GM12878 (cell line): ENCODE data around the gene LTC4S. TPM values are rescaled to one million over a fixed set of nuclear protein-coding genes. Genes with fewer than 3 reads are reported as not detected.

ENCODE experiments used
- ATAC-seq: fragments of 200-7000 bp; cut with Tn5 transposase; 3 replicates; pipeline ENCODE4 v1.9.1; 2020; ENCODE audit warnings: mild to moderate bottlenecking, moderate library complexity
- BruUV-seq: library from RNA; stranded (reverse); fragments of 400-500 nt; replicated peaks from 2 replicates; lab custom pipeline; 2021; lab: Mats Ljungman, UMichigan
- CTCF ChIA-PET: fragments of 300-600 bp; sonication (Branson Sonifier 250); formaldehyde crosslinking; extraction: SDS; loops from one replicate; lab custom pipeline; 2021; ENCODE audit warnings: inconsistent platforms; lab: Yijun Ruan, JAX
- POLR2A ChIA-PET: fragments of 350-600 bp; formaldehyde crosslinking; extraction: SDS; loops from one replicate; lab custom pipeline; 2021; ENCODE audit warnings: inconsistent platforms; lab: Charles Lee
- RAD21 ChIA-PET: fragments of 300-600 bp; sonication (Branson Sonifier 250); formaldehyde crosslinking; loops from one replicate; lab custom pipeline; 2023; ENCODE audit warnings: antibody characterized with exemption; ENCODE audit not compliant: unreplicated experiment; lab: Charles Lee
- SMC1A ChIA-PET: fragments of 300-600 bp; sonication (Branson Sonifier 250); formaldehyde crosslinking; loops from one replicate; lab custom pipeline; 2023; ENCODE audit not compliant: unreplicated experiment, uncharacterized antibody; lab: Charles Lee
- DNase-seq: peaks from one replicate; pipeline ENCODE4 v3.0.0-alpha.2; 2011; ENCODE audit warnings: low read depth, low spot score
- FAIRE-seq: peaks from 3 replicates; lab custom pipeline; 2011; peaks lifted over from hg19 to GRCh38; lab: Jason Lieb, UNC
- H2AFZ ChIP-seq: 2 replicates; pipeline ENCODE4 v1.6.0; 2011; ENCODE audit warnings: low read depth, low read length, control low read depth; ENCODE audit not compliant: control insufficient read depth
- H3K27ac ChIP-seq: 2 replicates; pipeline ENCODE4 v1.5.1; 2011; ENCODE audit warnings: control low read depth; ENCODE audit not compliant: control insufficient read depth, insufficient read depth
- H3K27me3 ChIP-seq, 2 experiments: replicated peaks in 1 of 2; 2 replicates each; pipeline versions ENCODE4 v1.6.0 to v1.6.1; 2011; ENCODE audit warnings: low read length in 1 of 2; ENCODE audit not compliant: control insufficient read depth in 2 of 2, insufficient read depth in 2 of 2
- H3K36me3 ChIP-seq, 2 experiments: 2 replicates each; pipeline ENCODE4 v1.5.1; 2011; ENCODE audit warnings: low read length in 1 of 2; ENCODE audit not compliant: control insufficient read depth in 2 of 2, insufficient read depth in 2 of 2
- H3K4me1 ChIP-seq: 2 replicates; pipeline ENCODE4 v1.6.1; 2011; ENCODE audit warnings: mild to moderate bottlenecking, low read length, moderate library complexity, mixed read lengths; ENCODE audit not compliant: control insufficient read depth, insufficient read depth
- H3K4me2 ChIP-seq: 2 replicates; pipeline ENCODE4 v1.6.0; 2011; ENCODE audit warnings: control low read depth; ENCODE audit not compliant: control insufficient read depth, insufficient read depth
- H3K4me3 ChIP-seq: fragments of 200-600 bp; sonication (generic); 2 replicates; pipeline ENCODE4 v1.5.1; 2016
- H3K79me2 ChIP-seq: 2 replicates; pipeline ENCODE4 v1.6.0; 2011; ENCODE audit warnings: low read length; ENCODE audit not compliant: control insufficient read depth, insufficient read depth
- H3K9ac ChIP-seq: 2 replicates; pipeline ENCODE4 v1.8.0; 2011; ENCODE audit warnings: low read length, control low read depth, mixed read lengths; ENCODE audit not compliant: control insufficient read depth, insufficient read depth
- H3K9me3 ChIP-seq: replicated peaks from 3 replicates; pipeline ENCODE4 v1.5.1; 2011; ENCODE audit warnings: mild to moderate bottlenecking, low read length; ENCODE audit not compliant: control insufficient read depth, insufficient read depth
- H4K20me1 ChIP-seq: 2 replicates; pipeline ENCODE4 v1.6.0; 2011; ENCODE audit not compliant: control insufficient read depth, insufficient read depth
- BCLAF1 ChIP-seq: fragments of 450-650 bp; IDR thresholded peaks from 2 replicates; pipeline ENCODE4 v1.6.1; 2017; ENCODE audit warnings: antibody characterized with exemption, mild to moderate bottlenecking, moderate library complexity
- CBFB ChIP-seq: IDR thresholded peaks from 2 replicates; pipeline ENCODE4 v1.6.1; 2016; ENCODE audit warnings: antibody characterized with exemption, low read depth
- CREM ChIP-seq: IDR thresholded peaks from 2 replicates; pipeline ENCODE4 v1.6.1; 2014; ENCODE audit warnings: antibody characterized with exemption, low read depth
- GABPA ChIP-seq: IDR thresholded peaks from 2 replicates; pipeline ENCODE4 v1.6.1; 2014; ENCODE audit warnings: antibody characterized with exemption, low read depth, mild to moderate bottlenecking, inconsistent platforms
- JUNB ChIP-seq: IDR thresholded peaks from 2 replicates; pipeline ENCODE4 v1.6.1; 2016; ENCODE audit warnings: antibody characterized with exemption, mild to moderate bottlenecking
- JUND ChIP-seq: IDR thresholded peaks from 2 replicates; pipeline ENCODE4 v1.6.1; 2012; ENCODE audit warnings: low read depth, mild to moderate bottlenecking, low read length, improper control_type of control experiment, moderate library complexity
- LARP7 ChIP-seq: fragments of 450-650 bp; IDR thresholded peaks from 2 replicates; pipeline ENCODE4 v1.6.1; 2017; ENCODE audit warnings: mild to moderate bottlenecking
- NBN ChIP-seq: fragments of 450-650 bp; IDR thresholded peaks from 2 replicates; pipeline ENCODE4 v1.6.1; 2016
- PAX8 ChIP-seq: fragments of 450-650 bp; IDR thresholded peaks from 2 replicates; pipeline ENCODE4 v1.6.1; 2017; ENCODE audit warnings: mild to moderate bottlenecking, moderate library complexity
- POLR2AphosphoS2 ChIP-seq: IDR thresholded peaks from 2 replicates; pipeline ENCODE4 v1.6.1; 2011; ENCODE audit warnings: low read depth, mild to moderate bottlenecking, low read length, improper control_type of control experiment, moderate library complexity
- SIX5 ChIP-seq: IDR thresholded peaks from 2 replicates; pipeline ENCODE4 v1.6.1; 2011; ENCODE audit warnings: mild to moderate bottlenecking, low read depth, low read length, moderate library complexity; ENCODE audit not compliant: severe bottlenecking
- SP1 ChIP-seq: IDR thresholded peaks from one replicate; pipeline ENCODE4 v1.6.1; 2011; ENCODE audit warnings: low read depth, low read length
- SREBF1 ChIP-seq: IDR thresholded peaks from 2 replicates; pipeline ENCODE4 v1.6.1; 2012; ENCODE audit warnings: mild to moderate bottlenecking, low read length
- TCF7 ChIP-seq: IDR thresholded peaks from 2 replicates; pipeline ENCODE4 v1.6.1; 2014; ENCODE audit warnings: antibody characterized with exemption, borderline replicate concordance
- USF1 ChIP-seq: IDR thresholded peaks from 2 replicates; pipeline ENCODE4 v1.6.1; 2011; ENCODE audit warnings: borderline replicate concordance, low read depth, mild to moderate bottlenecking, moderate library complexity, mixed read lengths, low read length; ENCODE audit not compliant: insufficient read depth; ENCODE audit errors: extremely low read length
- ZNF622 ChIP-seq: fragments of 450-650 bp; IDR thresholded peaks from 2 replicates; pipeline ENCODE4 v1.6.1; 2017; ENCODE audit warnings: mild to moderate bottlenecking, inconsistent platforms
- WGBS: methylation state at CpG from one replicate; pipeline ENCODE4 v1.1.6; 2016; ENCODE audit warnings: low lambda C conversion rate; ENCODE audit not compliant: insufficient replicate concordance, insufficient coverage; ENCODE audit errors: missing lambda C conversion rate; 5-methylcytosine and 5-hydroxymethylcytosine counted together
- in situ Hi-C: fragments of 300-500 bp; cut with MboI; formaldehyde crosslinking; loops from 9 replicates; pipeline ENCODE4 v1.14.3; 2018; ENCODE audit warnings: mixed read lengths
- intact Hi-C: fragments of 100-400 bp; cut with micrococcal nuclease; formaldehyde crosslinking; loops from one replicate; pipeline ENCODE4 v1.14.2; 2022; ENCODE audit not compliant: unreplicated experiment
- polyA plus RNA-seq, 11 experiments: library from polyadenylated mRNA; depleted of rRNA in 4 of 11; unstranded in 6 of 11; stranded (reverse) in 5 of 11; fragments of >200 nt; fragmentation: Nextera tagmentation in 4 of 11; fragmentation: Illumina TruSeq in 1 of 11; extraction: Ambion mirVana in 4 of 11; extraction: Trizol in 1 of 11; gene quantifications; 1 replicate in 1 of 11; 2 replicates in 10 of 11; pipeline versions ENCODE4 v1.2.1 to v1.2.3, GENCODE V29; 2011 to 2016; ENCODE audit warnings: inconsistent platforms in 2 of 11, missing spikeins in 2 of 11, low read depth in 1 of 11
- total RNA-seq, 4 experiments: library from RNA; depleted of rRNA in 3 of 4; stranded (reverse); fragments of >200 nt in 3 of 4; fragmentation: Illumina TruSeq in 1 of 4; extraction: Trizol in 1 of 4; gene quantifications; 2 replicates each; pipeline versions ENCODE4 v1.2.1 to v1.2.3, GENCODE V29; 2013 to 2021

LTC4S gene
- total and polyA plus RNA-seq, 10 of the 15 experiments (the other 5 are each of a cell fraction or from before 2014, with no cell fraction given) = 0.78 to 3.6 (median 1.8) TPM; not detected in 5

GRCh38 chr5:179755022-179755421 lies 38.8 kb upstream of the LTC4S start:
- SMC1A ChIA-PET = interaction anchor here (1.6 kb wide), 1 partner anchor 16 kb away, joined by 3 read pairs; no protein-coding TSS in a partner anchor
- TF ChIP-seq NBN = no peak

GRCh38 chr5:179758955-179759354 lies 34.8 kb upstream of the LTC4S start:
- FAIRE-seq = no peak
- in situ Hi-C loops = no loop called here
- Histone ChIP-seq H3K27me3 (no peaks in the 10 kb centered on the region), H3K4me3 (no peak overlapping the region), H3K9ac (no peak overlapping the region), H3K36me3 (no peaks in the 10 kb centered on the region), H4K20me1 (peaks cover 4% of the 10 kb centered on the region; the same call in 1 of the 2 replicates), H3K27ac (no peak overlapping the region), H2AFZ (no peak overlapping the region), H3K79me2 (peaks cover 59% of the 10 kb centered on the region), H3K9me3 (no peaks in the 10 kb centered on the region), H3K4me1 (peaks cover 30% of the 10 kb centered on the region), H3K4me2 (no peak overlapping the region)
- SMC1A ChIA-PET = no interaction called here
- no peak for ATAC-seq
- intact Hi-C loops = no loop called here
- 80% methylated on average over 8 of the region's 8 CpGs for WGBS
- CTCF ChIA-PET = interaction anchor here (1.2 kb wide), 1 partner anchor 27 kb away, joined by 3 read pairs; the partner anchor contains the start of gene MAML1
- RAD21 ChIA-PET = no interaction called here
- DNase-seq = no peak
- BruUV-seq = no TSS peak
- POLR2A ChIA-PET = no interaction called here
- TF ChIP-seq ZNF622 = no peak
- no peak for TF ChIP-seq LARP7
- TF ChIP-seq NBN = no peak
- no peak for TF ChIP-seq BCLAF1
- TF ChIP-seq CREM = no peak
- no peak for TF ChIP-seq JUND
- TF ChIP-seq CBFB = no peak
- TF ChIP-seq SP1 = no peak
- TF ChIP-seq JUNB = no peak
- no peak for TF ChIP-seq TCF7
- TF ChIP-seq GABPA = no peak
- TF ChIP-seq USF1 = no peak
- no peak for TF ChIP-seq SREBF1
- TF ChIP-seq POLR2AphosphoS2 = no peak
- TF ChIP-seq PAX8 = no peak
- TF ChIP-seq SIX5 = no peak

More at GRCh38 chr5:179755022-179755421, 38.8 kb upstream of the LTC4S start:
- ChIA-PET CTCF (interaction anchor here (1.1 kb wide), 1 partner anchor 12 kb away, joined by 4 read pairs; no protein-coding TSS in a partner anchor), RAD21 (no interaction called here), POLR2A (interaction anchor here (1.0 kb wide), 1 partner anchor 43 kb away, joined by 5 read pairs; no protein-coding TSS in a partner anchor)
- no peak overlapping the region for H3K9ac ChIP-seq
- H3K4me2 ChIP-seq = no peak overlapping the region
- H3K9me3 ChIP-seq = no peaks in the 10 kb centered on the region
- no peaks in the 10 kb centered on the region for H3K27me3 ChIP-seq
- in situ Hi-C loops = no loop called here
- no peak overlapping the region for H3K27ac ChIP-seq
- peaks cover 55% of the 10 kb centered on the region for H3K79me2 ChIP-seq
- peaks cover 0 to 7% of the 10 kb centered on the region in 2 experiments; a peak in 1 of 4 replicates for H3K36me3 ChIP-seq
- no peaks in the 10 kb centered on the region for H4K20me1 ChIP-seq
- BruUV-seq = TSS peak; percentile 43
- H3K4me3 ChIP-seq = no peak overlapping the region
- no peak overlapping the region for H2AFZ ChIP-seq
- 54% methylated on average over 2 of the region's 2 CpGs for WGBS
- intact Hi-C loops = no loop called here
- FAIRE-seq (no peak), ATAC-seq (no peak), DNase-seq (no peak)
- peaks cover 15% of the 10 kb centered on the region for H3K4me1 ChIP-seq
